Astrocyte (in vitro differentiated cells and primary cell): ENCODE data around the gene TMEM119. TPM values are rescaled to one million over a fixed set of nuclear protein-coding genes. Genes with fewer than 3 reads are reported as not detected.

Experiments used
- DNase-seq: peaks from one replicate; pipeline ENCODE4 v3.0.0-alpha.2; 2010; ENCODE audit warnings: low read depth
- FAIRE-seq: peaks from 2 replicates; lab custom pipeline; 2011; peaks lifted over from hg19 to GRCh38; lab: Jason Lieb, UNC
- H2AFZ ChIP-seq: 2 replicates; pipeline ENCODE4 v1.6.0; 2012; ENCODE audit warnings: low read depth, low read length, inconsistent platforms
- H3K27ac ChIP-seq: 2 replicates; pipeline ENCODE4 v1.5.1; 2011; ENCODE audit warnings: low read depth, low read length, inconsistent platforms
- H3K27me3 ChIP-seq: 2 replicates; pipeline ENCODE4 v1.6.0; 2011; ENCODE audit warnings: low read length, inconsistent platforms; ENCODE audit not compliant: insufficient read depth
- H3K36me3 ChIP-seq: 2 replicates; pipeline ENCODE4 v1.5.1; 2011; ENCODE audit warnings: low read length, inconsistent platforms; ENCODE audit not compliant: insufficient read depth
- H3K4me1 ChIP-seq: 2 replicates; pipeline ENCODE4 v1.5.1; 2011; ENCODE audit warnings: low read length, inconsistent platforms; ENCODE audit not compliant: insufficient read depth
- H3K4me2 ChIP-seq: 2 replicates; pipeline ENCODE4 v1.6.0; 2012; ENCODE audit warnings: low read length, inconsistent platforms
- H3K4me3 ChIP-seq: 2 replicates; pipeline ENCODE4 v1.5.1; 2011; ENCODE audit warnings: low read depth, mild to moderate bottlenecking, low read length, inconsistent platforms; ENCODE audit not compliant: insufficient read depth
- H3K79me2 ChIP-seq: 2 replicates; pipeline ENCODE4 v1.6.0; 2012; ENCODE audit warnings: mild to moderate bottlenecking, low read length, inconsistent platforms; ENCODE audit not compliant: insufficient read depth
- H3K9ac ChIP-seq: 2 replicates; pipeline ENCODE4 v1.6.0; 2012; ENCODE audit warnings: mild to moderate bottlenecking, low read length, inconsistent platforms
- H3K9me3 ChIP-seq: 2 replicates; pipeline ENCODE4 v1.5.1; 2012; ENCODE audit warnings: low read depth, mild to moderate bottlenecking, low read length, inconsistent platforms; ENCODE audit not compliant: insufficient read depth
- H4K20me1 ChIP-seq: 2 replicates; pipeline ENCODE4 v1.6.0; 2012; ENCODE audit warnings: low read length, inconsistent platforms; ENCODE audit not compliant: insufficient read depth
- H3K27ac Mint-ChIP-seq: one replicate; pipeline ENCODE4 v1.8.0; 2021; ENCODE audit warnings: mild to moderate bottlenecking, mixed read lengths; ENCODE audit not compliant: unreplicated experiment
- H3K27me3 Mint-ChIP-seq: one replicate; pipeline ENCODE4 v1.8.0; 2021; ENCODE audit warnings: low read depth, mixed read lengths; ENCODE audit not compliant: unreplicated experiment
- H3K36me3 Mint-ChIP-seq: one replicate; pipeline ENCODE4 v1.8.0; 2021; ENCODE audit warnings: low read depth, mixed read lengths; ENCODE audit not compliant: unreplicated experiment
- H3K4me1 Mint-ChIP-seq: one replicate; pipeline ENCODE4 v1.8.0; 2021; ENCODE audit warnings: low read depth, mixed read lengths; ENCODE audit not compliant: unreplicated experiment
- H3K4me3 Mint-ChIP-seq: one replicate; pipeline ENCODE4 v1.8.0; 2021; ENCODE audit warnings: mild to moderate bottlenecking, moderate library complexity, mixed read lengths; ENCODE audit not compliant: unreplicated experiment
- H3K9me3 Mint-ChIP-seq: one replicate; pipeline ENCODE4 v1.8.0; 2021; ENCODE audit warnings: mild to moderate bottlenecking, mixed read lengths; ENCODE audit not compliant: unreplicated experiment
- EZH2 ChIP-seq: IDR thresholded peaks from 2 replicates; pipeline ENCODE4 v1.6.1; 2012; ENCODE audit warnings: mild to moderate bottlenecking, low read length, inconsistent platforms; ENCODE audit not compliant: insufficient read depth
- microRNA-seq: library from miRNA; unstranded; fragments of <30 nt; microRNA quantifications from one replicate; pipeline ENCODE4 v1.2.0, GENCODE V29; 2020
- total RNA-seq: library from RNA; stranded (reverse); gene quantifications from 2 replicates; pipeline ENCODE4 v1.2.1, GENCODE V29; 2021
- TF ChIP-seq, protein P1 (sequence below): IDR thresholded peaks from 2 replicates; pipeline ENCODE4 v1.5.1; 2011; ENCODE audit warnings: low read depth, mild to moderate bottlenecking, inconsistent platforms, low read length, moderate library complexity; ENCODE audit not compliant: insufficient read depth

Gene TMEM119
- total RNA-seq, 1 donor from 2014 or later: 0.91 TPM

DNA sequence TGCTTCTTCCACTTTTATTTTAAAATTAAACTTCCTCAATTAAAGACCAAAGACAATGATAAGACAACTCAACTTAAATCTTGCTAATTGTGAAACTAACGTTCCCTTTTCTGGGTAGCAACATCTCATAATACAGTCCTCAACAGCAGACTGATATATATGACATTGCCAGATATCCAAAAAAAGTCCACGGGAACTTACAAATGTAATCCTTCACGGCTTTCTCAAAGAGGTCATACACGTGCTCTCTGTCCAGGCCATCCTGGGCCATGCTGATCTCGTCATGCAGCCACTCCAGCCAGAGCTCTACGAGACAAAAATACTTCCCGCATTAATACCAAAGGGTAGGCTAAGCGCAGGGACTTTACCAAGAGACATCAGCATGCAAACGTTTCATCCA lies 50.2 kb downstream of the TMEM119 start:
- no peak overlapping the region for H3K4me3 Mint-ChIP-seq
- H3K79me2 ChIP-seq: peaks cover 61% of the 10 kb centered on the region
- TF ChIP-seq, protein P1, sequence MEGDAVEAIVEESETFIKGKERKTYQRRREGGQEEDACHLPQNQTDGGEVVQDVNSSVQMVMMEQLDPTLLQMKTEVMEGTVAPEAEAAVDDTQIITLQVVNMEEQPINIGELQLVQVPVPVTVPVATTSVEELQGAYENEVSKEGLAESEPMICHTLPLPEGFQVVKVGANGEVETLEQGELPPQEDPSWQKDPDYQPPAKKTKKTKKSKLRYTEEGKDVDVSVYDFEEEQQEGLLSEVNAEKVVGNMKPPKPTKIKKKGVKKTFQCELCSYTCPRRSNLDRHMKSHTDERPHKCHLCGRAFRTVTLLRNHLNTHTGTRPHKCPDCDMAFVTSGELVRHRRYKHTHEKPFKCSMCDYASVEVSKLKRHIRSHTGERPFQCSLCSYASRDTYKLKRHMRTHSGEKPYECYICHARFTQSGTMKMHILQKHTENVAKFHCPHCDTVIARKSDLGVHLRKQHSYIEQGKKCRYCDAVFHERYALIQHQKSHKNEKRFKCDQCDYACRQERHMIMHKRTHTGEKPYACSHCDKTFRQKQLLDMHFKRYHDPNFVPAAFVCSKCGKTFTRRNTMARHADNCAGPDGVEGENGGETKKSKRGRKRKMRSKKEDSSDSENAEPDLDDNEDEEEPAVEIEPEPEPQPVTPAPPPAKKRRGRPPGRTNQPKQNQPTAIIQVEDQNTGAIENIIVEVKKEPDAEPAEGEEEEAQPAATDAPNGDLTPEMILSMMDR: no peak
- no peak for TF ChIP-seq EZH2

DNA sequence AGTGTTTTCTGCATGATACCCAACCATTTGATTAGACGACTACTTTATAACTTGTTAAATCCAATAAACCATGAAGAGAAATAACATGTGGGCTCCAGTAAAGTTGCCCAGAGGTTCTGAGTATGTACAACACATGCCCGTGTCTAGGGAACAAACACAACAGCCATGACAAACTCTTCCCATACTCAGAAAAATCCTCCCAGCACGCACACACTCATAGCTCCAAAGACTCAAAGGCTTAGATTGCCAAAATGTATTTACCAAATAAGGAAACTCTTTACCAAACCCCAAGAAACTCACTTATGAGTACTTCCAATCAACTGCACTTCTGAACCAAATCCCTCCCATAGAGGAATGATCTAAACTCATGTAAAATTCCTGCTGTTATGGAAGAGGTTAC lies 54.2 kb downstream of the TMEM119 start:
- H3K36me3 ChIP-seq: peaks cover 54% of the 10 kb centered on the region
- H3K27ac ChIP-seq: no peak overlapping the region
- no peak overlapping the region for H3K4me2 ChIP-seq
- DNase-seq: no peak
- peaks cover 5% of the 10 kb centered on the region for H3K4me1 Mint-ChIP-seq
- no peak for TF ChIP-seq EZH2
- TF ChIP-seq, protein P1: no peak
- H3K9me3 ChIP-seq: no peaks in the 10 kb centered on the region
- H3K27me3 ChIP-seq: no peaks in the 10 kb centered on the region
- no peaks in the 10 kb centered on the region for H3K9me3 Mint-ChIP-seq
- peaks cover 22% of the 10 kb centered on the region for H3K36me3 Mint-ChIP-seq
- peaks cover 56% of the 10 kb centered on the region for H3K79me2 ChIP-seq
- peaks cover 62% of the 10 kb centered on the region for H4K20me1 ChIP-seq
- no peaks in the 10 kb centered on the region for H3K27me3 Mint-ChIP-seq
- no peak overlapping the region for H3K4me3 Mint-ChIP-seq
- H3K9ac ChIP-seq: no peak overlapping the region
- H3K27ac Mint-ChIP-seq: peak overlapping the region; percentile 26
- no peak overlapping the region for H3K4me3 ChIP-seq
- no peak for FAIRE-seq
- H2AFZ ChIP-seq: no peak overlapping the region
- H3K4me1 ChIP-seq: no peaks in the 10 kb centered on the region

More for the DNA sequence above, 50.2 kb downstream of the TMEM119 start:
- no peak overlapping the region for H3K27ac Mint-ChIP-seq
- Histone ChIP-seq H2AFZ (no peak overlapping the region), H3K9me3 (no peaks in the 10 kb centered on the region), H3K9ac (no peak overlapping the region), H3K36me3 (peaks cover 46% of the 10 kb centered on the region), H3K27ac (no peak overlapping the region), H3K4me1 (no peaks in the 10 kb centered on the region), H4K20me1 (peaks cover 73% of the 10 kb centered on the region), H3K4me3 (no peak overlapping the region), H3K27me3 (no peaks in the 10 kb centered on the region), H3K4me2 (no peak overlapping the region)
- no peaks in the 10 kb centered on the region for H3K9me3 Mint-ChIP-seq
- H3K4me1 Mint-ChIP-seq: peaks cover 12% of the 10 kb centered on the region
- no peaks in the 10 kb centered on the region for H3K27me3 Mint-ChIP-seq
- DNase-seq (no peak), FAIRE-seq (no peak)
- peaks cover 21% of the 10 kb centered on the region for H3K36me3 Mint-ChIP-seq

- peaks cover 5% of the 10 kb centered on the region for H3K4me1 Mint-ChIP-seq
- H3K36me3 Mint-ChIP-seq: peaks cover 17% of the 10 kb centered on the region
- no peaks in the 10 kb centered on the region for H3K4me1 ChIP-seq
- no peaks in the 10 kb centered on the region for H3K27me3 Mint-ChIP-seq
- no peaks in the 10 kb centered on the region for H3K27me3 ChIP-seq
- H3K79me2 ChIP-seq: peaks cover 61% of the 10 kb centered on the region
- peaks cover 55% of the 10 kb centered on the region for H3K36me3 ChIP-seq
- no peak overlapping the region for H3K4me2 ChIP-seq
- no peak overlapping the region for H3K4me3 ChIP-seq
- H3K4me3 Mint-ChIP-seq: no peak overlapping the region
- H3K9me3 Mint-ChIP-seq: no peaks in the 10 kb centered on the region
- no peak overlapping the region for H3K9ac ChIP-seq
- no peak for TF ChIP-seq EZH2
- TF ChIP-seq, protein P1: no peak
- DNase-seq (no peak), FAIRE-seq (no peak)
- H2AFZ ChIP-seq: no peak overlapping the region
- H3K27ac Mint-ChIP-seq: no peak overlapping the region
- no peaks in the 10 kb centered on the region for H3K9me3 ChIP-seq
- peaks cover 63% of the 10 kb centered on the region for H4K20me1 ChIP-seq
- H3K27ac ChIP-seq: no peak overlapping the region
Observed at GRCh38 chr12:108542320-108542719, 55.6 kb downstream of the TMEM119 start.

Small RNAs within 50 kb of the gene (microRNA-seq; reads per million reads assigned to microRNA genes)
- not detected for gene MIR4496

Other genes starting within 250 kb of the TMEM119 start
- gene FICD, start 82.8 kb downstream of the TMEM119 start, total RNA-seq: 3.5 and 4.7 TPM in 2 replicates
- gene SART3, start 36.9 kb downstream of the TMEM119 start, total RNA-seq: 39.9 and 48.4 TPM in 2 replicates
- gene ISCU, start 35.5 kb downstream of the TMEM119 start, total RNA-seq: 121 and 124 TPM in 2 replicates
- 4.9 and 5.8 TPM in 2 replicates for gene SELPLG, start 35.8 kb upstream of the TMEM119 start, total RNA-seq
- 364 and 391 TPM in 2 replicates for gene CORO1C, start 133.4 kb upstream of the TMEM119 start, total RNA-seq